ENCODE measurements around the gene ATF7IP2.
"Not testable (repeated sequence)": the region's sequence is repeated elsewhere in the genome, so short reads cannot be mapped to it uniquely, and the experiment has no call there.

ATF7IP2 gene

GRCh38 chr16:10502776-10503175 is 116.9 kb downstream of the ATF7IP2 start:
- FAIRE-seq (no peak), DNase-seq (ENCODE audit: insufficient read length, low spot score) (no peak)
- no peak for TF ChIP-seq CTCF (IDR thresholded peaks at IDR 0.05; ENCODE audit: insufficient read depth, missing control alignments)

GRCh38 chr16:10504404-10504885 is 118.6 kb downstream of the ATF7IP2 start:
- DNase-seq (ENCODE audit: insufficient read length, low spot score) = no peak
- TF ChIP-seq CTCF (IDR thresholded peaks at IDR 0.05; ENCODE audit: insufficient read depth, missing control alignments) = no peak
- no peak for FAIRE-seq

DNA sequence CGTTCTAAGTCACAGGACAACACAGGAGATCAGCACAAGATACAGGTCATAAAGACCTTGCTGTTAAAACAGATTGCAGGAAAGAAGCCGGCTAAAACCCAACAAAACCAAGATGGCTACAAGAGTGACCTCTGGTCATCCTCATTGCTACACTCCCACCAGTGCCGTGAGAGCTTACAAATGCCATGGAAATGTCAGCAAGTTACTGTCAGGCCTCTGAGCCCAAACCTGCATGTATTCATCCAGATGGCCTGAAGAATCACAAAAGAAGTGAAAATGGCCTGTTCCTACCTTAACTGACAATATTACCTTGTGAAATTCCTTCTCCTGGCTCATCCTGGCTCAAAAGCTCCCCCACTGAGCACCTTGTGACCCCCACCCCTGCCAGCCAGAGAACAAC is 119.4 kb downstream of the ATF7IP2 start:
- FAIRE-seq; DNase-seq (ENCODE audit: insufficient read length, low spot score): not testable (repeated sequence)

GRCh38 chr16:10509534-10510025 is 123.7 kb downstream of the ATF7IP2 start:
- FAIRE-seq (peak; percentile 38), DNase-seq (ENCODE audit: insufficient read length, low spot score) (peak; percentile 41)
- TF ChIP-seq CTCF (IDR thresholded peaks at IDR 0.05; ENCODE audit: insufficient read depth, missing control alignments) = peak; percentile 92

- no peak for DNase-seq (ENCODE audit: insufficient read length, low spot score)
- TF ChIP-seq CTCF (IDR thresholded peaks at IDR 0.05; ENCODE audit: insufficient read depth, missing control alignments) = no peak
- no peak for FAIRE-seq
These were observed 124.4 kb downstream of the ATF7IP2 start for GRCh38 chr16:10510279-10510678.

GRCh38 chr16:10511829-10512228 is 126.0 kb downstream of the ATF7IP2 start:
- DNase-seq (ENCODE audit: insufficient read length, low spot score) (no peak), FAIRE-seq (no peak)
- no peak for TF ChIP-seq CTCF (IDR thresholded peaks at IDR 0.05; ENCODE audit: insufficient read depth, missing control alignments)

GRCh38 chr16:10514369-10515055 is 128.7 kb downstream of the ATF7IP2 start:
- no peak for DNase-seq (ENCODE audit: insufficient read length, low spot score)
- no peak for FAIRE-seq
- peak; percentile 48 for TF ChIP-seq CTCF (IDR thresholded peaks at IDR 0.05; ENCODE audit: insufficient read depth, missing control alignments)
